GM18519 (cell line): ENCODE data around the gene SPDYE17.
"Not testable (repeated sequence)": the region's sequence is repeated elsewhere in the genome, so short reads cannot be mapped to it uniquely, and the experiment has no call there.

Source experiments
- ATAC-seq: cut with Tn5 transposase; IDR thresholded peaks from one replicate; pipeline ENCODE4 v1.9.1; 2021; ENCODE audit warnings: mild to moderate bottlenecking, moderate library complexity; ENCODE audit not compliant: unreplicated experiment, low FRiP score

The SPDYE17 gene

GRCh38 chr7:76974793-76975579 lies 57.2 kb downstream of the SPDYE17 start:
- not testable (repeated sequence) for ATAC-seq

GRCh38 chr7:76974336-76974735 lies 57.8 kb downstream of the SPDYE17 start:
- not testable (repeated sequence) for ATAC-seq

GRCh38 chr7:76972391-76972790 lies 59.8 kb downstream of the SPDYE17 start:
- not testable (repeated sequence) for ATAC-seq
